Measurements from ENCODE around the gene FIGNL1.

DNA sequence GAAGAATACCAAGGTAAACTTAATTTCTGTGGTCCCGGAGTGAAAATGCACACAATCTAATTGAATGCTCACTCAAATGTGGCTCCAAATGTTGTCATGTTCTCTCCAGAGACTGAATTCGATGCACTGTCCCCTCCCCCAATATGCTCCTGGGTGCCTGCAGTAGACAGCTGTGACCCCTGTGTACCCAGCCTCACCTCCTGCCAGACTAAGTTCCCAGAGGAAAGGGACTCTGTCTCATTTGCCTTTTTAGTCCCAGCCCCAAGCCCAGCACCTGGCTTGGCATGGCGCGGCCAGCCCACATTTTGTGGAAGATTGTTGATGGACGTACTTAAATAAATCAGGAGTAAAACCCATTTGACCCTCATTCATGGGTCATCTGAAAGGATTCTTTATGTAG lies 21.8 kb upstream of the FIGNL1 start:
- TF ChIP-seq, protein P1, sequence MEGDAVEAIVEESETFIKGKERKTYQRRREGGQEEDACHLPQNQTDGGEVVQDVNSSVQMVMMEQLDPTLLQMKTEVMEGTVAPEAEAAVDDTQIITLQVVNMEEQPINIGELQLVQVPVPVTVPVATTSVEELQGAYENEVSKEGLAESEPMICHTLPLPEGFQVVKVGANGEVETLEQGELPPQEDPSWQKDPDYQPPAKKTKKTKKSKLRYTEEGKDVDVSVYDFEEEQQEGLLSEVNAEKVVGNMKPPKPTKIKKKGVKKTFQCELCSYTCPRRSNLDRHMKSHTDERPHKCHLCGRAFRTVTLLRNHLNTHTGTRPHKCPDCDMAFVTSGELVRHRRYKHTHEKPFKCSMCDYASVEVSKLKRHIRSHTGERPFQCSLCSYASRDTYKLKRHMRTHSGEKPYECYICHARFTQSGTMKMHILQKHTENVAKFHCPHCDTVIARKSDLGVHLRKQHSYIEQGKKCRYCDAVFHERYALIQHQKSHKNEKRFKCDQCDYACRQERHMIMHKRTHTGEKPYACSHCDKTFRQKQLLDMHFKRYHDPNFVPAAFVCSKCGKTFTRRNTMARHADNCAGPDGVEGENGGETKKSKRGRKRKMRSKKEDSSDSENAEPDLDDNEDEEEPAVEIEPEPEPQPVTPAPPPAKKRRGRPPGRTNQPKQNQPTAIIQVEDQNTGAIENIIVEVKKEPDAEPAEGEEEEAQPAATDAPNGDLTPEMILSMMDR (IDR thresholded peaks at IDR 0.05) = no peak
- no peak for TF ChIP-seq POLR2A (IDR thresholded peaks at IDR 0.05)
